NCI-H2227 (cell line): Measurements from ENCODE around the gene TLR1.
"Not testable (repeated sequence)": the region's sequence is repeated elsewhere in the genome, so short reads cannot be mapped to it uniquely, and the experiment has no call there.

ENCODE experiments used
- DNase-seq: peaks from one replicate; lab custom pipeline; 2025; ENCODE audit not compliant: unreplicated experiment; lab: John Stamatoyannopoulos, UW

TLR1 gene

DNA sequence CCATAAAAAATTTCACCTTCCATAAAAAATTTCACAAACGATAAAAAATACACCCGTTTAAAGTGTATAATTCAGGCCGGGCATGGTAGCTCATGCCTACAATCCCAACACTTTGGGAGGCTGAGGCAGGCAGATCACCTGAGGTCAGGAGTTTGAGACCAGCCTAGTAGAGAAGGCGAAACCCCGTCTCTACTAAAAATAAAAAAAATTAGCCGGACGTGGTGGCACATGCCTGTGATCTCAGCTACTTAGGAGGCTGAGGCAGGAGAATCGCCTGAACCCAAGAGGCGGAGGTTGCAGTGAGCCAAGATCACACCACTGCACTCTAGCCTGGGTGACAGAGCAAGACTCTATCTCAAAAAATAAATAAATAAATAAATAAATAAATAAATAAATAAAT is 1.7 kb upstream of the TLR1 start:
- not testable (repeated sequence) for DNase-seq

DNA sequence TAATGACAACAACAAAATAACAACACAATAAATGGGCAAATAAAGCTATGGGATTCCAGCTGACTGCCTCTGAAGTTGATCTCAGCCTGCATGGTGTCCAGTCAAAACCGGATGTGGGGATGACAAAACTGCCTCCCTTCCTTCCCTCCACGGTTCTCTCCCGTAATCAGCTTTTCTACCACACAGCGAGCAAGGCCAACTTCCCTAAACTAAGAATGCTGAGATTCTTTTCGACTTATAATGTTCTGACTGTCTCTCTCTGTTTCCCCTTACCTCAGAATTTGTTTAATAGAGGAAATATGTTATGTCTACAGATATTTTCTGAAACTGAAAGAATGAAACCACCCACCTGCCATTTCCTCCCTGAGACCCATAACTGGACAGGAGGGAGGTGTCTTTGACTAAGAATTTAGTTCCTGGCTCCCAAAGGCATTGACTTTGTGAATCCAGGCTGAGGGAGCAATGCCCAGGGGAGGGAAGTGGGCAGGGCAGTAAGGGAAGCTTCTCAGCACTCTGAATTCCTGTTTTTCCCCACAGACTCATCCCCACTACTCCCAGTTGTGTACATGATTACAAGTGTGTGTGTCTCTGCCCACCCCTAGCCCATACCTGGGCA is 1.0 kb upstream of the TLR1 start:
- no peak for DNase-seq

DNA sequence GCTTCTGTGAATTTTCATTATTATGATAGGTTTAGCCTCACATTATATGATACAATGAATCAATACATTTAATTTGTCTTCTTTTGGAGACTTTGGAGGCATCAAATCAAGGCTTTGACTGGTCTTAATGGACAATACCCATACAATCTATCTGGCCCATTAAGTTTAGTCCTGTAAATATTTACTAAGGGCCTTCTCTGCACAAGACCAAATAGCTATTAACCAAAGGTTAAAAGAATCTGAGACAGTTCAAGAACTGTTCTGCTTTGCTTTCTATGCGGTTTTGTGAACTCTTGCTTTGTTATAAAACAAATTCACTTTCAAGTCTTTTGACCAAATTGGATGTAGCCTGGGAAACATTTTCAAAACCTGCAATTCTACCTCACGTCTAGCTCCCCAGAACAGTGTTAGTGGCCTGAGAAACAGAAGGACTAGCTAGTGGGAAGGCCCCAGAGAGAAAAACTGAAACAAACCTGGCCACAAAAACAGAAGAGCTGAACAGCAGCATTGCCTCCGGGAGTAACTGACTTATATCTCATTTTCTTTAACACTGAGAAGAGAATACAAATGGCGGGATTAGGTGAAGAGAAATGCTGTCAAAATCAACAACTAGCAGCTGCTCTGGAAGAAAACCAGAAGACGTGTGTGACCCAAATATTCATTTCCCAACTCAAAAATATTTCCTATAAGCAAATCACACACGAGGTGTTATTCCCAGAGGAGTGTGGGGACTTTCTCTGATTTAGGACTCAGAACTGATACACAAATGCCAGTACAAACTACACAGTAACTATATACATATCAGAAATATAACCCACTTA is 548 bp downstream of the TLR1 start:
- DNase-seq = no peak

DNA sequence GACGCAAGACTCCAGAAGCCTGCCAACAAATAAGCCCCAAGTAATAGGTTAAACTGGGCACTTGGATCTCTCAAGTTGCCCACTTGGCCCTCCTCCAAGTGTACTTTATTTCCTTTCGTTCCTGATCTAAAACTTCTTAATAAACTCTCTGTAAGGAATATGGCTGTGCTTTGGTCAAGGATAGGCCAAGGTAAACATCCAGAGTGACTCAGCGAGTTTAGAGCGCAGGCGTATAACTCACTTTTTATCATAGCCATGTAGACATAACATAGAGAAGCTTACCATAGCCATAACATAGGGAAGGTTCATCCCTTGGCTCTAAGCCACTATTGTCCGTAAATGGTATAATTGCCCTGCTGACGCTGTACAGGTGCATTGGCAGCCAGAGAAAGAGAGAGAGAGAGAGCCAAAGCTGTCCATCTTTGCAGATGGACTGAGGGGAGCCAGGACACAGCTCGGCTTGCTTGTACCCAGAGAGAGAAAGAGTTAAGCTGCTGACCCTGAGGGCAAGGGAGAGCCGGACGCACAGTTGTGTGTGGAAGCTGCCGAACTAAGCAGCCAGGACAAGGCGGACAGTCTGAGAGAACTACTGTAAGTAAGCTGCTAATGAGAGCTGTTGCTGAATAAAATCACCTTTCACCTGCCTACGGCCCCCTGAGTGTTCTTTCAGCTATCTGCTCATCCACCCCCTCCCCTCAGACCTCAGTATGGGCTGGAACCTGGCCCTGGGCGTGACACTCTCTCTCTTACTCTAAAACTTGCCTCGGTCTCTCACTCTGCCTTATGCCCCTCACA is 1.8 kb downstream of the TLR1 start:
- no peak for DNase-seq

- DNase-seq = no peak
Observed at GRCh38 chr4:38800961-38801450, 3.6 kb downstream of the TLR1 start.

GRCh38 chr4:38800366-38800765 is 4.2 kb downstream of the TLR1 start:
- no peak for DNase-seq

GRCh38 chr4:38795087-38795486 is 9.5 kb downstream of the TLR1 start:
- DNase-seq = no peak

GRCh38 chr4:38794051-38794450 is 10.5 kb downstream of the TLR1 start:
- DNase-seq = no peak

DNA sequence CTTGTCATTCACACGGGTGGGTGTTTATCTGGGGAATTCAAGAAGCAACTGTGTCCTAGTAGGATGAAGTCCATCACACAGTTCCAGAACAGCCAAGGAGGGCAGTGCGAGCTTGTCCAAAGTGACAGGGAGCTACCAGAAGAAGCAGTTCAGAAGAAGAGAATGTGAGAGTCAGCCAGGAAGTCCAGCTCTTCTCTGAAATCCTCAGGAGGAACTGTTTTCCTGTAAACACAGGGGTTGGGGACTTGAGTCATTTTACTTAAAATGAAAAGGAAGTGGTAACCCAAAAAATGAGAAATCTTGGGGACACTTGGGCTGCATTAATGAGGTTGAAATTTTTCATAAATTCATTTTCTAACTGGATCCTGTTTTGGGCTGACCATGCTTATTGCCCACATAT is 13.6 kb downstream of the TLR1 start:
- DNase-seq = no peak

DNA sequence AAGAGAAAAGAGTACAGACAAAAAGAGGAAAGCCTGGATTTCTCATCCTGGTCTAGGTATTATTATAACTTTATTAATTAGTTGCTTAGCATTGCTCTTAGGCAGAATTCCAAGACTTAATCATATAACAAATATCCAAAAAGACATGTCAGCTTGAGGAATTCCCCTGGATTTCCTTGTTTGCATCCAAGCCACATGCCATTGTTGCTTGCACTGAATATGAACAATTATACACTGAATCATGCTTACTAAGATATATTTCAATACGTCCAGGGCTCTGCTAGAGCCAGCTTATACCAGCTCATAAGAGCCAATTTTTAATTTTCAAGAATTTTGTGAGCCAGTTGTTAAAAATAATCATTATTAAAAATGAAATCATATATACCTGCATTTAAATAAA is 16.3 kb downstream of the TLR1 start:
- no peak for DNase-seq

GRCh38 chr4:38787693-38788092 is 16.9 kb downstream of the TLR1 start:
- DNase-seq = no peak

- DNase-seq = no peak
Observed at GRCh38 chr4:38785901-38786402, 18.6 kb downstream of the TLR1 start.

GRCh38 chr4:38785041-38785790 is 19.4 kb downstream of the TLR1 start:
- DNase-seq = no peak

GRCh38 chr4:38784141-38784540 is 20.4 kb downstream of the TLR1 start:
- DNase-seq = no peak

DNA sequence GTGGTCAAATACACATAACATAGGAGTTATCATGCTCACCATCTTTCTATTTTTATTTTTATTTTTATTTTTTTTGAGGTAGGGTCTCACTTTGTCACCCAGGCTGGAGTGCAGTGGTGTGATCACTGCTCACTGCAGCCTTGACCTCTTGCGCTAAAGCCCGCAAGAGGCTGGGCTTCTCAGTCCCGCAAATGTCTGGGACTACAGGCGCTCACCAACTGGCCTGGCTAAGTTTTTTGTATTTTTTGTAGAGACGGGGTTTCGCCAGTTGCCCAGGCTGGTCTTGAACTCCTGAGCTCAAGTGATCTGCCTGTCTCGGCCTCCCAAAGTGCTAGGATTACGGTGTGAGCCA is 21.5 kb downstream of the TLR1 start:
- no peak for DNase-seq

GRCh38 chr4:38782452-38783108 is 22.0 kb downstream of the TLR1 start, which contains the start of gene TLR10:
TLR10 (minus strand) TSS chr4:38782990; CDS start chr4:38775590, 7,400 bp downstream.
- peak; percentile 54 for DNase-seq

GRCh38 chr4:38781854-38782261 is 22.7 kb downstream of the TLR1 start:
- DNase-seq = no peak

DNA sequence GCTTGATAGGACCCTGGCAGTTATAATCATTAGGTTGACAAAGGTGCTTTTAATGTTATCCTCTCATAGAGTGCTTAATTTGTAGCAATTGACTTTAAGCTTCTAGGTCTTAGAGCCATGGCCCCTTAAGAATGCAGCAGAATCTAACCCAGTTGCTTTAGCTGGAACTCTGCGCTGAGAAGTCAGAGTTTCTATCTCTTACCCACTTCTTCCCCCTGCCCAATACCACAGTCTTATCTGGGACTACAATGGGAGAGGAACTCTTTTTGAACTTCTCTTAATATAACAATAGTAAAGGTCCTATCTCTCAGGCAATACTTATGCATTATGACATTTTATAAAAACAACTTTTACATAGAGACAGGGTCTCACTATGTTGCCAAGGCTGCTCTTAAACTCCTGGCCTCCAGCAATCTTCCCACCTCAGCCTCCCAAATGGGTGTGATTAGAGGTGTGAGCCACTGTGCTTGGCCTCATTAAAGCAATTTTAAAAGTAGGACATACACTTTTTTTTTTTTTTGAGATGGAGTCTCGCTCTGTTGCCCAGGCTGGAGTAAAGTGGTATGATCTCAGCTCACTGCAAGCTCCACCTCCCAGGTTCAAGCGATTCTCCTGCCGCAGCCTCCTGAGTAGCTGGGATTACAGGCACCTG is 23.6 kb downstream of the TLR1 start:
- no peak for DNase-seq

DNA sequence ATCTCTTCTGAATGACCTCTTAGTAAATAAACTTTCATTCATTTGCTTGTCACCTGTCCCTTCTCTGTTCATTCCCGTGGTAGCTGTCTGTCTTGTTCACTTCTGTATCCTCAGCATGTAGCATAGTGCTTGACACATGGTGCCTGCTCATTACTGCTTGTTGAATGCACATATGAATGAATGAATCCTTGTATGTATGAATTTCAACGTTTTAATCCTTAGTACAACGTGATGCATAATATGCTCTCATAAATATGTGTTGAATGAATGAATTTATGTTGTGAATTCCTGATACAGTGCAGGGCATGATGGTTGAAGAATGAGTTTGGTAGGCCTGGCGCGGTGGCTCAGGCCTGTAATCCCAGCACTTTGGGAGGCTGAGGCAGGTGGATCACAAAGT is 24.8 kb downstream of the TLR1 start:
- no peak for DNase-seq

- not testable (repeated sequence) for DNase-seq
Observed at GRCh38 chr4:38777925-38778324, 26.7 kb downstream of the TLR1 start.
